Neutrophil (primary cell): Measurements from ENCODE around the gene WDR31.

Experiments
- H3K27ac ChIP-seq: fragments of 200-600 bp; sonication (generic); 2 replicates; pipeline ENCODE4 v1.5.1; 2016; ENCODE audit warnings: mild to moderate bottlenecking, moderate library complexity
- H3K27me3 ChIP-seq: fragments of 200-600 bp; sonication (generic); 2 replicates; pipeline ENCODE4 v1.6.0; 2016; ENCODE audit warnings: mild to moderate bottlenecking
- H3K36me3 ChIP-seq: fragments of 200-600 bp; sonication (generic); 2 replicates; pipeline ENCODE4 v1.5.1; 2017
- H3K4me1 ChIP-seq, 2 experiments: fragments of 200-600 bp in 1 of 2; sonication (generic) in 1 of 2; 1 replicate in 1 of 2; 2 replicates in 1 of 2; pipeline versions ENCODE4 v1.5.1 to v1.6.1; 2013 to 2016; ENCODE audit warnings: low read depth in 1 of 2, low read length in 1 of 2, mild to moderate bottlenecking in 1 of 2, moderate library complexity in 1 of 2; ENCODE audit not compliant: control insufficient read depth in 1 of 2, insufficient read depth in 1 of 2
- H3K4me3 ChIP-seq, 2 experiments: fragments of 200-600 bp in 1 of 2; sonication (generic) in 1 of 2; 1 replicate in 1 of 2; 2 replicates in 1 of 2; pipeline ENCODE4 v1.5.1; 2013 to 2016; ENCODE audit warnings: low read depth in 1 of 2, low read length in 1 of 2, mild to moderate bottlenecking in 1 of 2, moderate library complexity in 1 of 2
- H3K9me3 ChIP-seq: fragments of 200-600 bp; sonication (generic); 2 replicates; pipeline ENCODE4 v1.5.1; 2016
- TF ChIP-seq, protein P1 (sequence below): fragments of 200-600 bp; sonication (generic); IDR thresholded peaks from 2 replicates; pipeline ENCODE4 v1.5.1; 2016; ENCODE audit warnings: antibody characterized with exemption

WDR31 gene

DNA sequence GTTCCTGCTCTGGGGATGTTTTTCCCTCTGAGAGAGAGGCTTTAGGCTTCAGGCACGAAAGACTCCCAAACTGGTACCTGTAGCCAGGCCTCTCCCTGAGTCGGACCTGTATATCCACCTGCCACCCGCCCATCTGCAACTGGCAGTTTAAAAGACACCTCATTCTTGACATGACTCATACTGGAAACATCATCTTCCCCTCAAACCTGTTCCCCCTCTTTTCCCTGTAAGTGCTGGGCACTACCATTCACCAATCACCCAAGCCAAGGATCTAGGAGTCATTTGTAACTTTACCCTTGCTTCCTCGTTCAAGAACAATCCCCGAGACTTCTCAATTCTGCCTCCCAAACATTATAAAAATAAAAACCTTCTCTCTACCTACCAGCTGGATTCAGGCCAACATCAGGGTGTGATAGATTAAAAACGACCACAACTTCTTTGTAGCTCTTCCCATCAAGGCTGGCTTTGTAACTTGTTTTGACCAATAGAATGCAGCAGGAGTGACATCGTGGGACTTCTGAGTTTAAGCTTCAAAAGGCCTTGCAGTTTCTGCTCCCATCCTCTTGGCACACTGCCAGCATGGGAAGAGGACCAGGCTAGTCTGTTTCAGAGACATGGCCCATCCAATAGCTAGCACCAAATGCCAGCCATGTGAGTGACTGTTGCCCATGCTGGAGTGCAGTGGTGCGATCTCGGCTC lies 1.8 kb upstream of the WDR31 start:
- Histone ChIP-seq H3K27ac (no peak overlapping the region), H3K36me3 (no peaks in the 10 kb centered on the region), H3K4me1 (peaks cover 14 to 15% of the 10 kb centered on the region in 2 experiments)

GRCh38 chr9:113337714-113338113 lies 2.4 kb downstream of the WDR31 start:
- no peak overlapping the region for H3K4me3 ChIP-seq
- peaks cover 14 to 15% of the 10 kb centered on the region in 2 experiments for H3K4me1 ChIP-seq
- no peaks in the 10 kb centered on the region for H3K27me3 ChIP-seq
- H3K9me3 ChIP-seq, result no peaks in the 10 kb centered on the region
- H3K36me3 ChIP-seq, result no peaks in the 10 kb centered on the region
- H3K27ac ChIP-seq, result no peak overlapping the region
- TF ChIP-seq, protein P1, sequence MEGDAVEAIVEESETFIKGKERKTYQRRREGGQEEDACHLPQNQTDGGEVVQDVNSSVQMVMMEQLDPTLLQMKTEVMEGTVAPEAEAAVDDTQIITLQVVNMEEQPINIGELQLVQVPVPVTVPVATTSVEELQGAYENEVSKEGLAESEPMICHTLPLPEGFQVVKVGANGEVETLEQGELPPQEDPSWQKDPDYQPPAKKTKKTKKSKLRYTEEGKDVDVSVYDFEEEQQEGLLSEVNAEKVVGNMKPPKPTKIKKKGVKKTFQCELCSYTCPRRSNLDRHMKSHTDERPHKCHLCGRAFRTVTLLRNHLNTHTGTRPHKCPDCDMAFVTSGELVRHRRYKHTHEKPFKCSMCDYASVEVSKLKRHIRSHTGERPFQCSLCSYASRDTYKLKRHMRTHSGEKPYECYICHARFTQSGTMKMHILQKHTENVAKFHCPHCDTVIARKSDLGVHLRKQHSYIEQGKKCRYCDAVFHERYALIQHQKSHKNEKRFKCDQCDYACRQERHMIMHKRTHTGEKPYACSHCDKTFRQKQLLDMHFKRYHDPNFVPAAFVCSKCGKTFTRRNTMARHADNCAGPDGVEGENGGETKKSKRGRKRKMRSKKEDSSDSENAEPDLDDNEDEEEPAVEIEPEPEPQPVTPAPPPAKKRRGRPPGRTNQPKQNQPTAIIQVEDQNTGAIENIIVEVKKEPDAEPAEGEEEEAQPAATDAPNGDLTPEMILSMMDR, result no peak

More for the DNA sequence above, 1.8 kb upstream of the WDR31 start:
- Histone ChIP-seq H3K4me3 (no peak overlapping the region), H3K27me3 (no peaks in the 10 kb centered on the region), H3K9me3 (no peaks in the 10 kb centered on the region)
- TF ChIP-seq, protein P1, result no peak

DNA sequence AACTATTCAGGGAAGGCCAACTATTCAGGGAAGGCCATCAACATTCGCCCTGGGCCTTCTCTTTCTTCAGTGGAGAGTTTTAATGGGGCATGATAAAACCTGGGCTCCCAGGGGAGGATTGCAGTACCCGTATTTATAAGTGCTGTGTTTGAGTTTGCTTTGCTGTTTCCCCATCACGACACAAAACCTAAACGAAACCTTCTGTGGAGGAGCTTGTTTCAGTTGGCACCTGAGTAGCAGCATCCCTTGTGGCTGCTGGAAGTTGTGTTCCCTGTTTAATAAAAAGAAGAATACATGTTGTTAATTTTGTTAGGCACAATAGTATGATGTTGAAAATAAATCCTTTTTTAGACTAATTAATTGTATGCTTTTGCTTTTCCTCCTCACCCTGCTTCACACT lies 8.3 kb downstream of the WDR31 start:
- TF ChIP-seq, protein P1, result no peak
- Histone ChIP-seq H3K4me1 (no peaks in the 10 kb centered on the region), H3K27me3 (no peaks in the 10 kb centered on the region), H3K27ac (no peak overlapping the region), H3K36me3 (no peaks in the 10 kb centered on the region), H3K4me3 (no peak overlapping the region), H3K9me3 (no peaks in the 10 kb centered on the region)

- Histone ChIP-seq H3K27ac (no peak overlapping the region), H3K4me1 (no peaks in the 10 kb centered on the region), H3K36me3 (no peaks in the 10 kb centered on the region), H3K4me3 (no peak overlapping the region), H3K27me3 (no peaks in the 10 kb centered on the region), H3K9me3 (no peaks in the 10 kb centered on the region)
- TF ChIP-seq, protein P1, result no peak
Observed at GRCh38 chr9:113328045-113328782, 11.9 kb downstream of the WDR31 start.

- Histone ChIP-seq H3K9me3 (no peaks in the 10 kb centered on the region), H3K27me3 (no peaks in the 10 kb centered on the region), H3K4me3 (no peak overlapping the region), H3K4me1 (no peaks in the 10 kb centered on the region), H3K27ac (no peak overlapping the region), H3K36me3 (no peaks in the 10 kb centered on the region)
- TF ChIP-seq, protein P1, result no peak
Observed at GRCh38 chr9:113326230-113326629, 13.8 kb downstream of the WDR31 start.
